GM10266 (cell line): ENCODE measurements around the gene MTFP1.

Experiments
- DNase-seq: peaks from one replicate; pipeline ENCODE4 v3.0.0; 2012; ENCODE audit errors: extremely low spot score
- CTCF ChIP-seq: IDR thresholded peaks from 2 replicates; pipeline ENCODE4 v1.5.1; 2012; ENCODE audit warnings: mild to moderate bottlenecking, low read depth; ENCODE audit not compliant: control insufficient read depth, insufficient read depth; ENCODE audit errors: missing control alignments

The MTFP1 gene

GRCh38 chr22:30423301-30423958 is 2.1 kb upstream of the MTFP1 start:
- no peak for DNase-seq
- no peak for TF ChIP-seq CTCF

- peak; percentile 97 for DNase-seq
- TF ChIP-seq CTCF, result no peak
Measured at GRCh38 chr22:30423959-30424533, 1.5 kb upstream of the MTFP1 start.

GRCh38 chr22:30424534-30425326 is 838 bp upstream of the MTFP1 start:
- no peak for DNase-seq
- TF ChIP-seq CTCF, result peak; percentile 8

- TF ChIP-seq CTCF, result no peak
- DNase-seq, result no peak
Measured at GRCh38 chr22:30425327-30425615, 297 bp upstream of the MTFP1 start.

- TF ChIP-seq CTCF, result peak; percentile 74
- peak; percentile 71 for DNase-seq
Measured at GRCh38 chr22:30426388-30427353, 1.1 kb downstream of the MTFP1 start.

GRCh38 chr22:30427871-30428270 is 2.3 kb downstream of the MTFP1 start:
- no peak for DNase-seq
- TF ChIP-seq CTCF, result no peak
